Measurements from ENCODE around the gene JAK3. TPM values are rescaled to one million over a fixed set of nuclear protein-coding genes. Genes with fewer than 3 reads are reported as not detected.
"Not testable (repeated sequence)": the region's sequence is repeated elsewhere in the genome, so short reads cannot be mapped to it uniquely, and the experiment has no call there.

JAK3 gene
- total and polyA plus RNA-seq, 2 donors (not counting 3 experiments of a cell fraction or from before 2014, with no cell fraction given), result 3.1 to 3.8 TPM

- TF ChIP-seq MAX (IDR thresholded peaks at IDR 0.05; ENCODE audit: insufficient read depth, insufficient read length) (no peak), FOS (IDR thresholded peaks at IDR 0.05; ENCODE audit: borderline replicate concordance, insufficient read depth, low read length) (no peak), JUN (IDR thresholded peaks at IDR 0.05; ENCODE audit: borderline replicate concordance, insufficient read depth, insufficient read length, low read depth) (no peak), MYC (IDR thresholded peaks at IDR 0.05; ENCODE audit: low read depth, low read length) (no peak), POLR2A (IDR thresholded peaks at IDR 0.05; ENCODE audit: low read depth, low read length) (no peak), EZH2 (IDR thresholded peaks at IDR 0.05; ENCODE audit: borderline replicate concordance, low read depth, low read length, severe bottlenecking) (no peak), POLR2AphosphoS5 (IDR thresholded peaks at IDR 0.05; ENCODE audit: insufficient read depth, low read depth, low read length) (no peak), CTCF (IDR thresholded peaks at IDR 0.05; ENCODE audit: extremely low read depth in 1 of 2, insufficient read depth in 1 of 2, low read depth in 1 of 2, low read length in 2 of 2) (no peak), GATA2 (IDR thresholded peaks at IDR 0.05; ENCODE audit: insufficient read depth, insufficient read length, low read depth, low read length) (no peak)
- Histone ChIP-seq H3K27me3 (ENCODE audit: control insufficient read depth in 2 of 2, insufficient read depth in 2 of 2, low read length in 2 of 2) (no peaks in the 10 kb centered on the region), H3K4me2 (ENCODE audit: insufficient read depth, low read length) (no peak overlapping the region), H3K9me3 (replicated peaks; ENCODE audit: control insufficient read depth, insufficient read depth, low read length) (no peaks in the 10 kb centered on the region), H3K4me3 (replicated peaks in 1 of 3; ENCODE audit: insufficient read depth in 1 of 3, low read depth in 1 of 3, low read length in 3 of 3) (no peak overlapping the region), H3K9me1 (replicated peaks; ENCODE audit: control insufficient read depth, extremely low read depth, insufficient read depth, low read length) (no peaks in the 10 kb centered on the region), H3K4me1 (ENCODE audit: control insufficient read depth, extremely low read depth, insufficient read depth, low read length) (no peaks in the 10 kb centered on the region), H3K9ac (replicated peaks; ENCODE audit: extremely low read depth, insufficient read depth, low read length) (no peak overlapping the region), H3K79me2 (ENCODE audit: control insufficient read depth, insufficient read depth, low read length) (no peaks in the 10 kb centered on the region), H3K36me3 (ENCODE audit: control insufficient read depth in 2 of 2, extremely low read depth in 1 of 2, insufficient read depth in 2 of 2, low read length in 2 of 2) (no peaks in the 10 kb centered on the region), H2AFZ (ENCODE audit: low read depth, low read length) (no peak overlapping the region), H4K20me1 (replicated peaks; ENCODE audit: control insufficient read depth, extremely low read depth, insufficient read depth, low read length) (no peaks in the 10 kb centered on the region), H3K27ac (ENCODE audit: insufficient read depth, low read depth, low read length) (no peak overlapping the region)
- ChIA-PET CTCF (no interaction called here), POLR2A (no interaction called here)
- no TSS peak for BruUV-seq (replicated peaks)
- FAIRE-seq (no peak), DNase-seq (ENCODE audit: low read depth, low spot score) (no peak)
- dilution Hi-C loops (cut with MboI; ENCODE audit: extremely low pct_ligation_motif_present, low sequenced_read_pairs) (no loop called here), intact Hi-C loops (cut with micrococcal nuclease) (no loop called here)
These were observed 40.5 kb upstream of the JAK3 start for GRCh38 chr19:17888260-17888659.

GRCh38 chr19:17887221-17887620 is 39.4 kb upstream of the JAK3 start:
- BruUV-seq (replicated peaks); dilution Hi-C loops (cut with MboI; ENCODE audit: extremely low pct_ligation_motif_present, low sequenced_read_pairs); FAIRE-seq: not testable (repeated sequence)

More at GRCh38 chr19:17887221-17887620, 39.4 kb upstream of the JAK3 start:
- H3K36me3 ChIP-seq (ENCODE audit: control insufficient read depth in 2 of 2, extremely low read depth in 1 of 2, insufficient read depth in 2 of 2, low read length in 2 of 2); H3K4me3 ChIP-seq (replicated peaks in 1 of 3; ENCODE audit: insufficient read depth in 1 of 3, low read depth in 1 of 3, low read length in 3 of 3); H3K27ac ChIP-seq (ENCODE audit: insufficient read depth, low read depth, low read length); intact Hi-C loops (cut with micrococcal nuclease); H3K4me1 ChIP-seq (ENCODE audit: control insufficient read depth, extremely low read depth, insufficient read depth, low read length); H3K27me3 ChIP-seq (ENCODE audit: control insufficient read depth in 2 of 2, insufficient read depth in 2 of 2, low read length in 2 of 2); CTCF ChIA-PET; H3K79me2 ChIP-seq (ENCODE audit: control insufficient read depth, insufficient read depth, low read length); H3K9me3 ChIP-seq (replicated peaks; ENCODE audit: control insufficient read depth, insufficient read depth, low read length); H3K4me2 ChIP-seq (ENCODE audit: insufficient read depth, low read length); H3K9ac ChIP-seq (replicated peaks; ENCODE audit: extremely low read depth, insufficient read depth, low read length); H3K9me1 ChIP-seq (replicated peaks; ENCODE audit: control insufficient read depth, extremely low read depth, insufficient read depth, low read length); POLR2A ChIA-PET; DNase-seq (ENCODE audit: low read depth, low spot score); H4K20me1 ChIP-seq (replicated peaks; ENCODE audit: control insufficient read depth, extremely low read depth, insufficient read depth, low read length); H2AFZ ChIP-seq (ENCODE audit: low read depth, low read length): not testable (repeated sequence)

Data from endothelial cell of umbilical vein (primary cell).